NCI-H748 treated with DMSO at 0.1 percent for 48 hours (cell line): Measurements from ENCODE around the gene OCIAD1.
A peak's percentile ranks its signal among the peaks of the same experiment; 100 is the strongest.
"Not testable (repeated sequence)": the region's sequence is repeated elsewhere in the genome, so short reads cannot be mapped to it uniquely, and the experiment has no call there.

ENCODE experiments used
- DNase-seq: peaks from one replicate; lab custom pipeline; 2025; lab: John Stamatoyannopoulos, UW

OCIAD1 gene

DNA sequence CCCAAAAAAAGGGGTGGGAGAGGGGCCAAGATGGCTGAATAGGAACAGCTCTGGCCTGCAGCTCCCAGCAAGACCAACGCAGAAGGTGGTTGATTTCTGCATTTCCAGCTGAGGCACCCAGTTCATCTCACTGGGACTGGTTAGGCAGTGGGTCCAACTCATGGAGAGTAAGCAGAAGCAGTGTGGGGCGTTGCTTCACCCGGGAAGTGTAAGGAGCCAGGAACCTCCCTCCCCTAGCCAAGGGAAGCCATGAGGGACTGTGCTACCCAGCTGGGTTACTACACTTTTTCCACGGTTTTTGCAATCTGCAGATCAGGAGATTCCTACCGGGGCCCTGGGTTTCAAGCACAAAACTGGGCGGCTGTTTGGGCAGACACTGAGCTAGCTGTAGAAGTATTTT, 13.9 kb upstream of the OCIAD1 start:
- DNase-seq: no peak

- not testable (repeated sequence) for DNase-seq
Observed at GRCh38 chr4:48821431-48821830, 9.5 kb upstream of the OCIAD1 start.

- no peak for DNase-seq
Observed at GRCh38 chr4:48827622-48828021, 3.3 kb upstream of the OCIAD1 start.

DNA sequence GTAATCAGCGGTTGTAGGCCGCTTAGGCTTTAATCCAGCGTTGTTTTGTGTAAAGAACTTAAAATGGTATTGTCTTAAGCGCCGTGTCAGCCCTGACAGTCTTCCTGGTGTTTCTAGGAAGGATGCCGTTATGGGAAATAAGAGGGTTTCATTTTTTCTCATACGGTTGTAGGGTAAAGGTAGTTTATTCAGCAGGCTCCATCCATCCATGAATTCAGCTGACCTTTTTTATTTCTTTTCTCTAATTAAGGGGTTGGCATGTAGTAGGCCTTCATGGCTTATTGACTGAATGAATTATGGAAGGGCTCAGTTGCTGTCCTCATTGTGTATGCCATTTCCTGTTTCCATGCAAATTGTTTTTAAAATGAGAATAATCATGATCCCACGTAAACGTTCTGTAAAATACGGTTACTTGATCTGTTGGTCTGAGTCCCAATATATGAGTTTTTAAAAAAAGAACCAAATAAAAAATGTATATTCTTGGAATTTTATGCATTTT, 693 bp downstream of the OCIAD1 start:
- DNase-seq: peak; percentile 4

DNA sequence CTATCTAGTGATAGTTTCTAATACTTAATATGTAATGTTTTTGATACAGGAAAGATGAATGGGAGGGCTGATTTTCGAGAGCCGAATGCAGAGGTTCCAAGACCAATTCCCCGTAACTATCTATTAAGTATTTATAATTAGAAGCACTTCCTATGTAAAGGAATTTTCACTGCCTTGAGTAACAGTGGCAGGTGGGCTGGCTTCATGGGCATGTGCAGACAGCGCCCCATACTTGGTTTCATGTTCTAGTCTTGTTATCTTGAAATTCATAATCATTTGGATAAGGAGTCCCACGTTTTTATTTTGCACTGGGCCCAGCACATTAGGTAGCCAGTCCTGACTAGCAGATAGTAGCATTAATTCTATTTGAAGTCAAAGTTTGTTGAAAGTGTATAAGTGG, 1.7 kb downstream of the OCIAD1 start:
- no peak for DNase-seq

- DNase-seq: no peak
Observed at GRCh38 chr4:48836658-48837057, 5.8 kb downstream of the OCIAD1 start.

GRCh38 chr4:48841045-48841827, 10.3 kb downstream of the OCIAD1 start:
- no peak for DNase-seq

DNA sequence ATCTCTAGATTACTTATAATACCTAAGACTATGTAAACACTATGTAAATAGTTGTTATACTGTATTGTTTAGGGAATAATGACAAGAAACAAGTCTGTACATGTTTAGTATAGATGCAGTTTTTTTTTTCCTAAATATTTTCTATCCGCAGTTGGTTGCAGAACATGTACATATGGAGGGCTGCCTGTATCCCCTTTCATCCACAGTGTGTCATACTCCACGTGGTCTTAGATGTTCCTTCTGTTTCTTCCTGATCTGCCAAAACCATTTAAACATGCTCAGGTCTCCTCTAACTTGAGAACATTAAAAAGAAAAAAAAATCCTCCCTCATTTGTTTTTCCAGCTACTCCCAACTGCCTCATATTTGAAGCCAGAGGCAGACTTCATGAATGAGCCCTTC, 14.0 kb downstream of the OCIAD1 start:
- DNase-seq: no peak

GRCh38 chr4:48848799-48849198, 17.9 kb downstream of the OCIAD1 start:
- DNase-seq: not testable (repeated sequence)

- no peak for DNase-seq
Observed at GRCh38 chr4:48851651-48852050, 20.8 kb downstream of the OCIAD1 start.

DNA sequence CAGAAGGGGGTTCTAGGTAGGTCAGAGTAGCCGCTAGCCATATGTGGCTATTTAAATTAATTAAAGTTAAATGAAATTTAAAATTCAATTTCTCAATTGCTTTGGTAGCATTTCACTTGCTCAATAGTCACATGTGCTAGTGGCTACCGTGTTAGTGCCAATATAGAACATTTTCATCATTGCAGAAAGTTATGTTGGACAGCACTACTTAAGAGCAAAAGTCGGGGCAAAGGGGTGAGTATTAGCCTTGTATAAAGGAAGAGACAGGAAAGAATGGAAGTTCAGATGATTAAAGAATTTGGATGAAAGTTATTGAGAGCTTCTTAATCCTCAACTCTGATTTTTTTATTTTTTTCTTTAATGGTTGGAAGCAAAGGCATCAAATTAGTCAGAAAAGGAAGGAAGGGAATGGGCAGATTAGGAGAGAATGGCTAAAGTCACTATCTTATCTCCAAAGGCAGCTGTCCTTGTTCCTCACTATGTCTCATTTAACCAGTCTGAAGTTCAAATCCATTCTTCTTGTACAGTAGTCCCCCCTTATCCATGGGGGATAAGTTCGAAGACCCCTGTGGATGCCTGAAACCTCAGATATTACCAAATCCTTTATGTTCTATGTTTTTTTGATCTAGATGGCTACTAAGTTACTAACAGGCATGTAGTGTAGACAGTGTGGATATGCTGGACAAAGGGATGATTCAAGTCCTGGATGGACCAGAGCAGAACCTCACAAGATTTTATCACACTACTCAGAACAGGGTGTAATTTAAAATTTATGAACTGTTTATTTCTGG, 22.9 kb downstream of the OCIAD1 start:
- DNase-seq: no peak

DNA sequence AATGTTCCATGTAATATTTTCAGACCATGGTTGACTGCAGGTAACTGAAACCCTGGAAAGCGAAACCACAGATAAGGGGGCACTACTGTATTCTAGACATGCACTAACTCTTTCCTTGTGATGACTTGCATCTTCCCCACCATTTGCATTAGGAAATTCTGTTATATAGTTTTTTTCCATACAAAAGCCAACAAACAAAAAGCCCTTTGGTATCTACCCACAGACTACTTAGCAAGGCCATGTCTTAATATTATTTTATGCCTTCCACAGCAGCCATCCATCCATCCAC, 23.5 kb downstream of the OCIAD1 start:
- DNase-seq: no peak

DNA sequence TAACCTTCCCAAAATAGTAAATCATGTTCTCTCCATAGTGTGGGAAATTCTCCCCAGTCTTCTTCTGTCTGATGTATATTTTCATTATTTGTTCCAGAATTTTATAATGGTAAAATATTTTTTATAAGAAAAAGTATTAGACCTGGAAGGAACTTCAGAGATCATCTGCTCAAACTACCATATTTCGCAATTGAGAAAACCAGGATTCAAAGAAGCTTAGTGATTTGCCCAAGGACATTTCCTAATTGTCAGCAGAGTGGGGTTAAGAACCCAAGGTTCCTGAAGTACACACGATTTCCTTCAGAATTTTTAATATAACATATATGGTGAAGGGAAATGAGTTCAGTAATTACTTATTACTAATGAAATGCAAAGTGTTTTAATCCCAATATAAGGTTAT, 24.1 kb downstream of the OCIAD1 start:
- DNase-seq: no peak

- no peak for DNase-seq
Observed at GRCh38 chr4:48858130-48858529, 27.2 kb downstream of the OCIAD1 start.

DNA sequence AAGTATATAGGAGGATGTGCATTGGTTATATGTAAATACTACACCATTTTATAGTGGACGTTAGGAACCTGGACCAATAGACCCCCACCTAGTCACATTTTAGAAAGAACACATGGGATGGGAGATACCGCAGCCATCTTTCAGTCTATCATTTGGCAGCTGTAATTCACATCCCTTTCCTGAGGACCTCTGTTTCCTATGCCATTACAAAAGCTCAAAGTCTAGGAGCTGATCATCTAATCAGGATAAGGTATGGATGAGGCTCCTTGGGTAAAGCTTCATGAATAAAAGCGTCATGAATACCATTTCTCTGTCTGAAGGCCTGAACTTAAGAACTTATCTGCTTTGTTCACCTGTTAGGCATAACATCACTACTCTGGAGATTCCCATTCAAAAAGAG, 31.1 kb downstream of the OCIAD1 start:
- DNase-seq: no peak

GRCh38 chr4:48862661-48863060, 31.8 kb downstream of the OCIAD1 start:
- no peak for DNase-seq

GRCh38 chr4:48863728-48864127, 32.8 kb downstream of the OCIAD1 start:
- DNase-seq: no peak

- DNase-seq: not testable (repeated sequence)
Observed at GRCh38 chr4:48864696-48865095, 33.8 kb downstream of the OCIAD1 start.

DNA sequence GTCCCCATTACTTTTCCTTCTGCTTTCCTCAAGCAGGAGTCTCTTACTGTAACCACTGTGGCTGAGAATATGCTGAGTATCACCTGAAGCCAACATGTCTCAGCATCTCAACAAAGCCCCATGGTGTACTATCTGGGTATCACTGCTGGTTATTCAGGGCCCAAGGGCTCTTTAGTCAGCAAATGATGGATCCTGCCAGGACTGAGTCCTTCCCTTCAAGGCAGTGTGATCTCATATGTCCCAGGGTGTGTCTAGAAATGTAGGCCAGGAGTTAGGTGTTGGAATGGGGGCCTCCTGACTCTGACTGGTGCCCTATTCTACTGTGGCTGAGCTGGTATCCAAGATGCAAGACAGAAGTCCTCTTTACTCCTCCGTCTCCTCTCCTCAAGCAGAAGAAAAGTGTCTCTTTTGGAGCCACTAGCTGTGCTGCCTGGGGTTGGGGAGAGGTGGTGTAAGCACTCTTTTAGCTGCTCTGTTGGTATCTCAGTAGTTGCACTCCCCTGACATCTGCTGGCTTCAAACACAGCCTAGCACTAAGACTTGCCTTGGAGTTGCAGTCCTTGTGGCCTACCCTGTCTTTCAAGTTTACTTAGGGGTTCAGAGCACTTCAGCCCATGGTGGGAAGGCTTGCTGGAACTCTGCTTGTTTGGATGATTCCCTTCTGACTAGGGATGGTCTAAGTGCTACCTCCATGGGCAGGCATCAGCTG, 47.1 kb downstream of the OCIAD1 start:
- DNase-seq: no peak

DNA sequence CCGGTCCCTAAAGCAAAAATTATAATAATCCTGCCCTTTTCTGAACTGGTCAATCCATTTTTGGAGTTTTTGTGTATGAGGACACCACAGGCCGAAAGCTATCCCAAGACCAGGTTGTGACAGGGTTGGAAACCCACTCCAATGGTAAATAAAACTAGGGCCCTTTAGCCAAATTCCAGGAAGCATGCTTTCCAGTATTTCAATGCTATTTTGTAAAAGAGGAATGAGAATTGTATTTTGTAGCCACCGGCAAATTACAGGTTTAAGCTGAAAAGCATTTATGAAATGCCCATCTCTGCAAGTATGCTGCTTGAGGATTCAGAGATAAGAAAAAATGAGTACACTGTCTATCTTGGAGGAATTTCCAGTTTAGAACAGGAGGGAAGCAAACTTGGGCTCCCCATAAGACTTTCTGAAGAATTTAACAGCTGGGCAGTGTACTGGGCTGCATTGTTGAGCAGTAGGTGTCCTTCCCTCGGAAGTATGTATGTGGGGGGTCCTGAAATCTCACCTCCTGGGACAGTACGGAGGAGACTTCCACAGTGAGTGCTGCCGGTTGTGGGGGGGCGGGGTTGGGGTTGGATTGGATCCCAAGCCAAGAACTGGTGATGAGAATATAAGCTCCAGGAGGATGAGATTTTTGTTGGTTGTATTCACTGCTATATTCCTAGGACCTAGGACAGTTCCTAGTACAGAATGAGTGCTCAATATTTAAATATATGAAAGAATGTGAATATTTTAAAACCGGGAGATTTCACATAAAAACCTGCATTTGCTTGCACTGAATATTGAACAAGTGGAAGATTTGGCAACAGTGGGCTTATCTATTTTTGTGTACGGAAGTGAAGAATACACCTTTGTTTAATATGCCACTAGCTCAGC, 48.9 kb downstream of the OCIAD1 start:
- no peak for DNase-seq

- DNase-seq: not testable (repeated sequence)
Observed at GRCh38 chr4:48881646-48882045, 50.8 kb downstream of the OCIAD1 start.

DNA sequence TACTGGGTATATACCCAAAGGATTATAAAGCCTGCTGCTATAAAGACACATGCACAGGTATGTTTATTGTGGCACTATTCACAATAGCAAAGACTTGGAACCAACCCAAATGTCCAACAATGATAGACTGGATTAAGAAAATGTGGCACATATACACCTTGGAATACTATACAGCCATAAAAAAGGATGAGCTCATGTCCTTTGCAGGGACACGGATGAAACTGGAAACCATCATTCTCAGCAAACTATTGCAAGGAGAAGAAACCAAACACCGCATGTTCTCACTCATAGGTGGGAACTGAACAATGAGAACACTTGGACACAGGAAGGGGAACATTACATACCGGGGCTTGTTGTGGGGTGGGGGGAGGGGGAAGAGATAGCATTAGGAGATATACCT, 58.9 kb downstream of the OCIAD1 start:
- DNase-seq: not testable (repeated sequence)
